Stimulated activated CD8-positive, alpha-beta memory T cell treated with anti-CD3 and anti-CD28 coated beads, Interleukin-4, amount 100 ng/mL, for 48 hours (primary cell): ENCODE data around the gene RIPOR2.
"Not testable (repeated sequence)": the region's sequence is repeated elsewhere in the genome, so short reads cannot be mapped to it uniquely, and the experiment has no call there.

Experiments used
- DNase-seq: peaks from one replicate; pipeline ENCODE4 v3.0.0-alpha.2; 2020

The RIPOR2 gene

GRCh38 chr6:24950218-24950941 is 14.6 kb upstream of the RIPOR2 start:
- DNase-seq = no peak

GRCh38 chr6:24949020-24949569 is 13.3 kb upstream of the RIPOR2 start:
- DNase-seq = no peak

- DNase-seq = not testable (repeated sequence)
Measured at GRCh38 chr6:24948261-24948660, 12.5 kb upstream of the RIPOR2 start.

- DNase-seq = no peak
Measured at GRCh38 chr6:24947636-24948035, 11.9 kb upstream of the RIPOR2 start.

- DNase-seq = no peak
Measured at GRCh38 chr6:24945054-24945453, 9.3 kb upstream of the RIPOR2 start.

- no peak for DNase-seq
Measured at GRCh38 chr6:24943774-24944173, 8.0 kb upstream of the RIPOR2 start.

- DNase-seq = no peak
Measured at GRCh38 chr6:24940311-24940917, 4.7 kb upstream of the RIPOR2 start.

- DNase-seq = no peak
Measured at GRCh38 chr6:24936641-24937317, 1.0 kb upstream of the RIPOR2 start.

- no peak for DNase-seq
Measured at GRCh38 chr6:24933868-24934401, 1.8 kb downstream of the RIPOR2 start.

GRCh38 chr6:24933266-24933665 is 2.5 kb downstream of the RIPOR2 start:
- no peak for DNase-seq

- no peak for DNase-seq
Measured at GRCh38 chr6:24932832-24933231, 2.9 kb downstream of the RIPOR2 start.

- DNase-seq = no peak
Measured at GRCh38 chr6:24931718-24932691, 3.8 kb downstream of the RIPOR2 start.

GRCh38 chr6:24931296-24931695 is 4.5 kb downstream of the RIPOR2 start:
- no peak for DNase-seq

- DNase-seq = no peak
Measured at GRCh38 chr6:24930431-24930871, 5.3 kb downstream of the RIPOR2 start.

- no peak for DNase-seq
Measured at GRCh38 chr6:24929242-24929641, 6.5 kb downstream of the RIPOR2 start.

- no peak for DNase-seq
Measured at GRCh38 chr6:24927985-24928745, 7.6 kb downstream of the RIPOR2 start.

- DNase-seq = no peak
Measured at GRCh38 chr6:24927277-24927955, 8.3 kb downstream of the RIPOR2 start.

- not testable (repeated sequence) for DNase-seq
Measured at GRCh38 chr6:24926647-24927046, 9.1 kb downstream of the RIPOR2 start.

GRCh38 chr6:24926192-24926591 is 9.6 kb downstream of the RIPOR2 start:
- no peak for DNase-seq

GRCh38 chr6:24925661-24926060 is 10.1 kb downstream of the RIPOR2 start:
- no peak for DNase-seq
